ENCODE data around the gene GUCY2D.

Gene GUCY2D

GRCh38 chr17:8052256-8053252, 50.1 kb downstream of the GUCY2D start:
- Histone ChIP-seq H3K4me1 (peaks cover 5% of the 10 kb centered on the region), H3K4me3 (ENCODE audit: low read depth, low read length) (no peak overlapping the region), H3K4me2 (ENCODE audit: low read length) (no peak overlapping the region)

GRCh38 chr17:8053600-8053999, 51.2 kb downstream of the GUCY2D start:
- no peak overlapping the region for H3K4me3 ChIP-seq (ENCODE audit: low read depth, low read length)
- H3K79me2 ChIP-seq, result no peaks in the 10 kb centered on the region
- no peak overlapping the region for H2AFZ ChIP-seq
- no peak overlapping the region for H3K27ac ChIP-seq
- TF ChIP-seq CTCF (IDR thresholded peaks at IDR 0.05), result no peak
- H3K4me2 ChIP-seq (ENCODE audit: low read length), result no peak overlapping the region
- peaks cover 5% of the 10 kb centered on the region for H3K4me1 ChIP-seq
- no peaks in the 10 kb centered on the region for H3K36me3 ChIP-seq (ENCODE audit: control insufficient read depth, insufficient read depth, low read length)
- no peaks in the 10 kb centered on the region for H3K27me3 ChIP-seq (ENCODE audit: control insufficient read depth, insufficient read depth, low read length)
- H3K9ac ChIP-seq, result no peak overlapping the region
- no peaks in the 10 kb centered on the region for H3K9me3 ChIP-seq (ENCODE audit: control insufficient read depth, low read length)

More at GRCh38 chr17:8052256-8053252, 50.1 kb downstream of the GUCY2D start:
- no peaks in the 10 kb centered on the region for H3K27me3 ChIP-seq (ENCODE audit: control insufficient read depth, insufficient read depth, low read length)
- H3K9ac ChIP-seq, result no peak overlapping the region
- H3K36me3 ChIP-seq (ENCODE audit: control insufficient read depth, insufficient read depth, low read length), result no peaks in the 10 kb centered on the region
- no peak overlapping the region for H2AFZ ChIP-seq
- no peak overlapping the region for H3K27ac ChIP-seq
- no peaks in the 10 kb centered on the region for H3K79me2 ChIP-seq
- TF ChIP-seq CTCF (IDR thresholded peaks at IDR 0.05), result no peak
- H3K9me3 ChIP-seq (ENCODE audit: control insufficient read depth, low read length), result no peaks in the 10 kb centered on the region

DNA sequence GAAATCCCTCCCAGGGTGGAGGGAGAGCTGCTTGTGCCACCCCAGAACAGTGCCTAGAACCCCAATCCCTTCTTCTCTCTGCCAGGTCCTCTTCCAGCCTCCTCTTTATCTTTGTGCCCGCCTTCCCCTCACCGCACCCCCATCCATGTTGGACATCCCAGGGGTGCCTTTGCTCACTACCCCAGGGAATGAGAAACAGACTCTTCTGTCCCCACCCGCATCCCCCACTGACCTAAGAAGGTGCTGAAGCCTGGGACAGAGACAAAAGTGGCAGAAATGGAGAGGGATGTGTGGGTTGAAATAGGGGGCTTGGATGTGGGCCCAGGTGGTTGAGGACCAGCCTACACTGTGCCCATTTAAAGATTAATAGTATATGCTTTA, 53.4 kb downstream of the GUCY2D start:
- no peaks in the 10 kb centered on the region for H3K27me3 ChIP-seq (ENCODE audit: control insufficient read depth, insufficient read depth, low read length)
- no peak overlapping the region for H3K4me2 ChIP-seq (ENCODE audit: low read length)
- H2AFZ ChIP-seq, result no peak overlapping the region
- H3K36me3 ChIP-seq (ENCODE audit: control insufficient read depth, insufficient read depth, low read length), result no peaks in the 10 kb centered on the region
- no peaks in the 10 kb centered on the region for H3K9me3 ChIP-seq (ENCODE audit: control insufficient read depth, low read length)
- peaks cover 5% of the 10 kb centered on the region for H3K4me1 ChIP-seq
- H3K9ac ChIP-seq, result no peak overlapping the region
- H3K4me3 ChIP-seq (ENCODE audit: low read depth, low read length), result no peak overlapping the region
- no peak overlapping the region for H3K27ac ChIP-seq
- no peaks in the 10 kb centered on the region for H3K79me2 ChIP-seq
- TF ChIP-seq CTCF (IDR thresholded peaks at IDR 0.05), result no peak

- H3K27ac ChIP-seq, result no peak overlapping the region
- H3K9ac ChIP-seq, result no peak overlapping the region
- no peaks in the 10 kb centered on the region for H3K36me3 ChIP-seq (ENCODE audit: control insufficient read depth, insufficient read depth, low read length)
- no peak overlapping the region for H2AFZ ChIP-seq
- no peak overlapping the region for H3K4me3 ChIP-seq (ENCODE audit: low read depth, low read length)
- no peaks in the 10 kb centered on the region for H3K79me2 ChIP-seq
- H3K4me1 ChIP-seq, result peaks cover 5% of the 10 kb centered on the region
- H3K9me3 ChIP-seq (ENCODE audit: control insufficient read depth, low read length), result no peaks in the 10 kb centered on the region
- no peak for TF ChIP-seq CTCF (IDR thresholded peaks at IDR 0.05)
- no peak overlapping the region for H3K4me2 ChIP-seq (ENCODE audit: low read length)
- H3K27me3 ChIP-seq (ENCODE audit: control insufficient read depth, insufficient read depth, low read length), result no peaks in the 10 kb centered on the region
Measured at GRCh38 chr17:8056232-8056975, 54.0 kb downstream of the GUCY2D start.

Measured in parathyroid adenoma (tissue), 2 donors.